GM10248 (cell line): ENCODE results near the gene RRP36.

ENCODE experiments used
- CTCF ChIA-PET: fragments of 300-600 bp; sonication (Branson Sonifier 250); formaldehyde crosslinking; extraction: SDS; loops from one replicate; lab custom pipeline; 2021; ENCODE audit warnings: antibody characterized with exemption; lab: Yijun Ruan, JAX
- POLR2A ChIA-PET: fragments of 350-650 bp; sonication (Branson Sonifier 250); formaldehyde crosslinking; extraction: SDS; loops from one replicate; lab custom pipeline; 2020; ENCODE audit warnings: antibody characterized with exemption; lab: Yijun Ruan, JAX
- DNase-seq: peaks from one replicate; pipeline ENCODE4 v3.0.0; 2012; ENCODE audit errors: extremely low spot score
- CTCF ChIP-seq: IDR thresholded peaks from 2 replicates; pipeline ENCODE4 v1.5.1; 2012; ENCODE audit warnings: mild to moderate bottlenecking, low read depth; ENCODE audit errors: extremely low read depth, missing control alignments, control extremely low read depth

The RRP36 gene

DNA sequence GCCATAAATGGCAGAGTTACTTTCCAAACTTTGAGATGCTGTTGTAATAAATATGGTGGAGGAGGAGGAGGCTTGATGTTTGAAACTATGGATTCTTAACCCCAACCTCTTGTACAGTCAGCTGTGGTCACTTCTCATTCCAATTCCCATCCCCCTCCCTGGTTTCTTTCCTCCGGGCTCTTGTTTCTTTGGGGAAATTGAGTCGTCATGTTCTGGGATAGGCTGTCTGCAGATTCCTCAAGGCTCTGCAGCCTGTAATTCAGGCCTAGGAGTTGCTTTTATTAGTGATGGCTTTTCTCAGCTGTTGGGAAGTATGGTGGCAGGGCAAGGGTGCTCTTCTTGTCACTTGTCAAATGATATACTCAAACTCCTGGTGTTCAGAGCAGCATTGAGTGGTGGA lies 57.3 kb downstream of the RRP36 start:
- no peak for DNase-seq
- no peak for TF ChIP-seq CTCF
- POLR2A ChIA-PET, result no interaction called here
- CTCF ChIA-PET, result interaction anchor here (1.0 kb wide), 1 partner anchor 65 kb away, joined by 3 read pairs; no protein-coding TSS in a partner anchor
